Activated CD8-positive, alpha-beta memory T cell treated with anti-CD3 and anti-CD28 coated beads for 36 hours (primary cell): ENCODE measurements around the gene LMF1. TPM values are rescaled to one million over a fixed set of nuclear protein-coding genes. Genes with fewer than 3 reads are reported as not detected.

Experiments used
- CTCF ChIA-PET: fragments of 350-600 bp; sonication (Branson Sonifier 250); formaldehyde crosslinking; loops from one replicate; lab custom pipeline; 2021; ENCODE audit warnings: antibody characterized with exemption; lab: Charles Lee
- POLR2A ChIA-PET: fragments of 350-600 bp; sonication (Branson Sonifier 250); formaldehyde crosslinking; loops from one replicate; lab custom pipeline; 2021; ENCODE audit warnings: antibody characterized with exemption; lab: Charles Lee
- total RNA-seq, 2 experiments: library from RNA; stranded (reverse); gene quantifications; one replicate each; pipeline ENCODE4 v1.2.3, GENCODE V29; 2021

Gene LMF1
- total RNA-seq, 2 experiments from 2014 or later = 7.7 to 7.8 TPM

- POLR2A ChIA-PET = no interaction called here
Observed at GRCh38 chr16:911101-911500, 59.7 kb downstream of the LMF1 start.

GRCh38 chr16:910181-910580 is 60.6 kb downstream of the LMF1 start:
- CTCF ChIA-PET = no interaction called here
- POLR2A ChIA-PET = no interaction called here

More at GRCh38 chr16:911101-911500, 59.7 kb downstream of the LMF1 start:
- CTCF ChIA-PET = no interaction called here

GRCh38 chr16:909281-910000 is 61.3 kb downstream of the LMF1 start:
- ChIA-PET CTCF (no interaction called here), POLR2A (no interaction called here)

GRCh38 chr16:908526-909155 is 62.1 kb downstream of the LMF1 start:
- CTCF ChIA-PET = no interaction called here

GRCh38 chr16:907842-908241 is 62.9 kb downstream of the LMF1 start:
- ChIA-PET POLR2A (no interaction called here), CTCF (interaction anchor here (0.6 to 0.7 kb wide), 2 partner anchors 36 to 92 kb away, joined by 3 read pairs; no protein-coding TSS in a partner anchor)

More at GRCh38 chr16:908526-909155, 62.1 kb downstream of the LMF1 start:
- POLR2A ChIA-PET = no interaction called here

- POLR2A ChIA-PET = no interaction called here
- CTCF ChIA-PET = interaction anchor here (0.6 to 0.7 kb wide), 2 partner anchors 36 to 92 kb away, joined by 3 read pairs; no protein-coding TSS in a partner anchor
Observed at GRCh38 chr16:907361-907760, 63.4 kb downstream of the LMF1 start.

- POLR2A ChIA-PET = no interaction called here
- CTCF ChIA-PET = no interaction called here
Observed at GRCh38 chr16:906296-906695, 64.5 kb downstream of the LMF1 start.

GRCh38 chr16:901715-902601 is 68.8 kb downstream of the LMF1 start:
- ChIA-PET POLR2A (no interaction called here), CTCF (no interaction called here)

- ChIA-PET CTCF (no interaction called here), POLR2A (no interaction called here)
Observed at GRCh38 chr16:901149-901548, 69.6 kb downstream of the LMF1 start.

- CTCF ChIA-PET = no interaction called here
- POLR2A ChIA-PET = no interaction called here
Observed at GRCh38 chr16:900211-900610, 70.6 kb downstream of the LMF1 start.

- CTCF ChIA-PET = no interaction called here
- POLR2A ChIA-PET = no interaction called here
Observed at GRCh38 chr16:899683-900060, 71.1 kb downstream of the LMF1 start.

GRCh38 chr16:898761-899682 is 71.8 kb downstream of the LMF1 start:
- POLR2A ChIA-PET = no interaction called here
- CTCF ChIA-PET = no interaction called here

GRCh38 chr16:898216-898615 is 72.6 kb downstream of the LMF1 start:
- ChIA-PET CTCF (no interaction called here), POLR2A (no interaction called here)

- POLR2A ChIA-PET = no interaction called here
- CTCF ChIA-PET = interaction anchor here (0.6 kb wide), 1 partner anchor 34 kb away, joined by 3 read pairs; no protein-coding TSS in a partner anchor
Observed at GRCh38 chr16:897701-898100, 73.1 kb downstream of the LMF1 start.

- ChIA-PET POLR2A (no interaction called here), CTCF (interaction anchor here (0.6 kb wide), 1 partner anchor 33 kb away, joined by 3 read pairs; no protein-coding TSS in a partner anchor)
Observed at GRCh38 chr16:897200-897543, 73.6 kb downstream of the LMF1 start.

- POLR2A ChIA-PET = no interaction called here
- CTCF ChIA-PET = no interaction called here
Observed at GRCh38 chr16:896261-897199, 74.3 kb downstream of the LMF1 start.

GRCh38 chr16:895371-895770 is 75.4 kb downstream of the LMF1 start:
- CTCF ChIA-PET = no interaction called here
- POLR2A ChIA-PET = no interaction called here

- ChIA-PET CTCF (no interaction called here), POLR2A (no interaction called here)
Observed at GRCh38 chr16:894841-895240, 75.9 kb downstream of the LMF1 start.
